Panc1 (cell line): Measurements from ENCODE around the gene HRH4. TPM values are rescaled to one million over a fixed set of nuclear protein-coding genes. Genes with fewer than 3 reads are reported as not detected.

Experiments used
- ATAC-seq: fragments of 200-7000 bp; cut with Tn5 transposase; 2 replicates; pipeline ENCODE4 v1.9.1; 2020; ENCODE audit warnings: mild to moderate bottlenecking, moderate library complexity
- Bru-seq: library from RNA; stranded (reverse); fragments of 400-500 nt; gene quantifications from one replicate; lab custom pipeline; 2021; lab: Mats Ljungman, UMichigan
- BruChase-seq, 2 experiments: library from RNA; stranded (reverse); fragments of 400-500 nt; gene quantifications; one replicate each; lab custom pipeline; 2021; lab: Mats Ljungman, UMichigan
- BruUV-seq: library from RNA; stranded (reverse); fragments of 400-500 nt; replicated peaks from 2 replicates; lab custom pipeline; 2021; lab: Mats Ljungman, UMichigan
- CTCF ChIA-PET: fragments of 300-600 bp; sonication (Branson Sonifier 250); formaldehyde crosslinking; loops from one replicate; lab custom pipeline; 2022; ENCODE audit warnings: antibody characterized with exemption; lab: Charles Lee
- POLR2A ChIA-PET: fragments of 300-600 bp; sonication (Branson Sonifier 250); formaldehyde crosslinking; loops from one replicate; lab custom pipeline; 2022; ENCODE audit warnings: antibody characterized with exemption; lab: Charles Lee
- DNase-seq: peaks from one replicate; pipeline ENCODE4 v3.0.0-alpha.2; 2010; ENCODE audit warnings: low read depth, low spot score
- H3K27ac ChIP-seq: 2 replicates; pipeline ENCODE4 v1.5.1; 2011; ENCODE audit warnings: mild to moderate bottlenecking, low read length, inconsistent platforms
- H3K27me3 ChIP-seq: fragments of 200-500 bp; sonication (Bioruptor generic); 2 replicates; pipeline ENCODE4 v1.6.0; 2014; ENCODE audit warnings: low read length, inconsistent platforms; ENCODE audit not compliant: control insufficient read depth, insufficient read depth
- H3K36me3 ChIP-seq: fragments of 200-500 bp; sonication (Bioruptor generic); 2 replicates; pipeline ENCODE4 v1.5.1; 2014; ENCODE audit warnings: inconsistent platforms, mild to moderate bottlenecking, low read length, moderate library complexity; ENCODE audit not compliant: control insufficient read depth, insufficient read depth
- H3K4me1 ChIP-seq: 2 replicates; pipeline ENCODE4 v1.5.1; 2011; ENCODE audit warnings: inconsistent platforms, mild to moderate bottlenecking, low read length, moderate library complexity; ENCODE audit not compliant: control insufficient read depth, insufficient read depth
- H3K4me3 ChIP-seq, 2 experiments: 2 replicates each; pipeline ENCODE4 v1.5.1; 2011 to 2012; ENCODE audit warnings: low read depth in 2 of 2, low read length in 2 of 2, mild to moderate bottlenecking in 2 of 2, inconsistent platforms in 1 of 2, moderate library complexity in 1 of 2
- H3K9me3 ChIP-seq: fragments of 200-500 bp; sonication (Bioruptor generic); 2 replicates; pipeline ENCODE4 v1.5.1; 2014; ENCODE audit warnings: low read depth, mild to moderate bottlenecking, inconsistent platforms, low read length, moderate library complexity; ENCODE audit not compliant: control insufficient read depth, insufficient read depth
- CTCF ChIP-seq: fragments of 450-650 bp; IDR thresholded peaks from 2 replicates; pipeline ENCODE4 v1.5.1; 2017; ENCODE audit warnings: mild to moderate bottlenecking
- POLR2AphosphoS5 ChIP-seq: IDR thresholded peaks from 2 replicates; pipeline ENCODE4 v1.6.1; 2012; ENCODE audit warnings: mild to moderate bottlenecking, low read depth, low read length, moderate library complexity
- REST ChIP-seq, 2 experiments: IDR thresholded peaks; 2 replicates each; pipeline ENCODE4 v1.6.1; 2011 to 2012; ENCODE audit warnings: low read depth in 2 of 2, control low read depth in 1 of 2, low read length in 1 of 2, mild to moderate bottlenecking in 1 of 2, moderate library complexity in 1 of 2; ENCODE audit not compliant: insufficient read depth in 1 of 2
- SIN3A ChIP-seq: IDR thresholded peaks from 2 replicates; pipeline ENCODE4 v1.6.1; 2012; ENCODE audit warnings: low read depth, mild to moderate bottlenecking, low read length, moderate library complexity, borderline replicate concordance; ENCODE audit not compliant: insufficient read depth
- TCF7L2 ChIP-seq: IDR thresholded peaks from 2 replicates; pipeline ENCODE4 v1.6.1; 2011; ENCODE audit warnings: mild to moderate bottlenecking, low read depth, low read length, inconsistent platforms
- in situ Hi-C: cut with HindIII; loops from 2 replicates; pipeline ENCODE4 v1.10.0; 2016; ENCODE audit warnings: low sequenced_read_pairs, low pct_unique_long_range_greater_than_20kb
- intact Hi-C: fragments of 100-400 bp; cut with micrococcal nuclease; formaldehyde crosslinking; loops from one replicate; pipeline ENCODE4 v1.10.0; 2022; ENCODE audit not compliant: unreplicated experiment
- long read RNA-seq: library from polyadenylated mRNA; unstranded; transcript quantifications from one replicate; pipeline ENCODE4 v2.0.0, GENCODE V29; 2021; ENCODE audit not compliant: unreplicated experiment
- polyA plus RNA-seq: library from polyadenylated mRNA; unstranded; fragments of >200 nt; gene quantifications from one replicate; pipeline ENCODE4 v1.2.1, GENCODE V29; 2012; ENCODE audit warnings: missing spikeins; ENCODE audit not compliant: insufficient read length
- total RNA-seq: library from RNA; stranded (reverse); gene quantifications from one replicate; pipeline ENCODE4 v1.2.1, GENCODE V29; 2021; ENCODE audit not compliant: unreplicated experiment

HRH4 gene
- total RNA-seq (not detected), Bru-seq, nascent RNA (percentile 41 among the genes with signal in this experiment), BruChase-seq, experiment 1, labeled RNA remaining after a 2-hour chase (percentile 40 among the genes with signal in this experiment), BruChase-seq, experiment 2, labeled RNA remaining after a 6-hour chase (percentile 38 among the genes with signal in this experiment)
- not detected for polyA plus RNA-seq
- long read RNA-seq: 0 reads

- H3K27me3 ChIP-seq: no peaks in the 10 kb centered on the region
- ATAC-seq: no peak
- no peaks in the 10 kb centered on the region for H3K4me1 ChIP-seq
- no peak within 1 kb of the TSS for H3K27ac ChIP-seq
- H3K9me3 ChIP-seq: no peaks in the 10 kb centered on the region
- no peaks in the 10 kb centered on the region for H3K36me3 ChIP-seq
- H3K4me3 ChIP-seq: no peak within 1 kb of the TSS
- no TSS peak for BruUV-seq
- in situ Hi-C loops: no loop called here
- DNase-seq: no peak
- ChIA-PET CTCF (interaction anchor here (0.8 kb wide), 1 partner anchor 29 kb away, joined by 3 read pairs; no protein-coding TSS in a partner anchor), POLR2A (no interaction called here)
- TF ChIP-seq POLR2AphosphoS5: no peak
- TF ChIP-seq TCF7L2: no peak
- no peak for TF ChIP-seq REST (IDR thresholded peaks at IDR 0.05; ENCODE audit: insufficient read depth in 1 of 2, low read depth in 2 of 2, low read length in 1 of 2)
- TF ChIP-seq CTCF: no peak
- no peak for TF ChIP-seq SIN3A
- intact Hi-C loops: loop anchor here (10.0 kb wide), 1 partner anchor 96 kb away; no protein-coding TSS in a partner anchor
Measured at GRCh38 chr18:24460388-24460787, at the start of gene HRH4. Gene HRH4 (plus strand): TSS chr18:24460637. CDS start chr18:24460729, 92 bp downstream.

GRCh38 chr18:24413148-24413547, 47.3 kb upstream of the HRH4 start:
- DNase-seq: no peak
- TF ChIP-seq REST (IDR thresholded peaks at IDR 0.05; ENCODE audit: insufficient read depth in 1 of 2, low read depth in 2 of 2, low read length in 1 of 2) (no peak), CTCF (peak; percentile 55), POLR2AphosphoS5 (no peak)
- no TSS peak for BruUV-seq
- in situ Hi-C loops (no loop called here), intact Hi-C loops (no loop called here)
- Histone ChIP-seq H3K9me3 (no peaks in the 10 kb centered on the region), H3K36me3 (no peaks in the 10 kb centered on the region), H3K4me3 (no peak overlapping the region), H3K27me3 (no peaks in the 10 kb centered on the region; the same call in 1 of the 2 replicates), H3K4me1 (no peaks in the 10 kb centered on the region), H3K27ac (no peak overlapping the region)
- CTCF ChIA-PET: interaction anchor here (0.7 to 1.0 kb wide), 2 partner anchors 76 to 236 kb away, joined by 3 read pairs; no protein-coding TSS in a partner anchor
- POLR2A ChIA-PET: interaction anchor here (0.8 kb wide), 1 partner anchor 908 kb away, joined by 7 read pairs; no protein-coding TSS in a partner anchor
- no peak for ATAC-seq
